Activated CD4-positive, alpha-beta T cell treated with anti-CD3 and anti-CD28 coated beads for 48 hours (primary cell): ENCODE measurements around the gene ZNF614.
"Not testable (repeated sequence)": the region's sequence is repeated elsewhere in the genome, so short reads cannot be mapped to it uniquely, and the experiment has no call there.

ENCODE experiments used
- DNase-seq: peaks from one replicate; pipeline ENCODE4 v3.0.0-alpha.2; 2020

ZNF614 gene

DNA sequence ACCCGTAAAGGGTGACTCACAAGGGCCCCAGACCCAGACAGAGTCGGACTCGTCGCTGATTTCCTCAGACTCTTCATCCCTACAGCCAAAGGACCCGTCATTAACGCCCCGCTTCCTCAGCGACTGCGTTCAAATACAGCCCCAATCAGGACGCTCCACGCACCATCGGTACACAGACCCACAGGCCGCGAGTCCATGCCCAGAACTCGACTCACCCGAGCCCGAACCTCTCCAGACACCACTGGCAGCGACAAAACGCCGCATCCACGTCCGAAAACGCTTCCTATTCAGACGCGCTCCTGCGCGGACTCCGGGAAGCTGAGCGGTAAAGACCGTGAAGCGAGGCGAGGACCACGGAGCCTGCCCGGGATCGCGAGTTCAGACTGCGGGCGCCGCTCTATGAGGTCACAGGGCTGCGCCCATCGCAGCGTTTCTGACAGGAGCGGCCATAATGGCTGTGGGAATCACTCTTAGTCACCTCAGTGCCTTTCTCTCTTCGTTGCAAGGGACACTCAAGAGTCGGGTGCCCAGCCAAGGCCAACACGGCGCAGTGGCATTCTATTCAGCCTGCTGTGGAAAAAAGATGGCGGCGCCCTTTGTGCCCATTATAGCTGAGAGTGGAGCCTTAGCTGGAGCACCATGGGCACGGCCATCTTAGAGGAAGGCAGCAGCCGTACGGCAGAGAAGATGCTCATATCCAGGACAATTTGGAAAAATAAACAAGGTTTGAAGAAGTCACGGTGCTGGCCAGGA, at the start of gene ZNF614:
Gene ZNF614 (minus strand): TSS at position 353 of the 753 bp plus-strand sequence. CDS start 2,634 bp downstream, outside the sequence.
- peak; percentile 90 for DNase-seq

- DNase-seq: no peak
Observed at GRCh38 chr19:52070496-52070895, 42.3 kb upstream of the ZNF614 start.

DNA sequence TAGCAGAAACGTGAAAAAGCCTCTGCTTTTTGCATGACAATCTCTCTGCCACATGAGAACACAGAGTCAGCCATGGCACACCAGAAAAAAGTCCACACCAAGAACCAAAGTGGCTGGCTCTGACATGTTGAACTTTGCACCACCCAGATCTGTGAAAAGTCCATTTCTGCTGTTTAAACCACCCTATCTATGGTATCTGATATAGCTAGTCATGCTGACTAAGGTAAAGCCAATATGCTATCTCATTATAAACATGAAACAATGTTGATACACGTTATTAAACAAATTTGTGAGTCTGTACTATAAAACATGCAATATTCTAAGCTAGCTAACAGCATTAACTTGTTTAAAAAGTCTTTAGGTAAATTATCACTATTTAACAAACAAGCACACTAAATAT, 41.5 kb upstream of the ZNF614 start:
- DNase-seq: no peak

DNA sequence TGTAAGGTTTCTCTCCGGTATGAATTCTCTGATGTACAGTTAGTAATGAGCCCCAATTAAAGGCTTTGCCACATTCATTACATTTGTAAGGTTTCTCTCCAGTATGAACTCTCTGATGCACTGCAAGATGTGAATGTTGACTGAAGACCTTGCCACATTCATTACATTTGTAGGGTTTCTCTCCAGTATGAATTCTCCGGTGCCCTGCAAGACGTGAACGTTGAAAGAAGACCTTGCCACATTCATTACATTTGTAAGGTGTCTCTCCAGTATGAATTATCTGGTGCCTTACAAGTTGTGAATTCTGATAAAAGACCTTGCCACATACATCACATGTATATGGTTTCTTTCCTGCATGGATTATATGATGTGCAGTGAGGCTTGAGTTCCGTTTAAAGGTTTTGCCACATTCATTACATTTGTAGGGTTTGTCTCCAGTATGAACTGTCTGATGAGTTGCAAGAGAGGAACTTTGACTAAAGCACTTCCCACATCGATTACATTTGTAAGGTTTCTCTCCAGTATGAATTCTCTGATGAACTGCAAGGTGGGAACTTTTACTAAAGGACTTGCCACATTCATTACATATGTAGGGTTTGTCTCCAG, 38.2 kb upstream of the ZNF614 start:
- no peak for DNase-seq

GRCh38 chr19:52065399-52065798, 37.2 kb upstream of the ZNF614 start:
- no peak for DNase-seq

- DNase-seq: not testable (repeated sequence)
Observed at GRCh38 chr19:52056480-52056879, 28.3 kb upstream of the ZNF614 start.

GRCh38 chr19:52051736-52052135, 23.6 kb upstream of the ZNF614 start:
- not testable (repeated sequence) for DNase-seq

GRCh38 chr19:52048555-52049501, 20.6 kb upstream of the ZNF614 start, which contains the start of gene ZNF432:
TSS of gene ZNF432 (minus strand) at chr19:52048838. CDS start at chr19:52046868, 1,970 bp downstream.
- DNase-seq: peak; percentile 86

GRCh38 chr19:52039169-52039568, 11.0 kb upstream of the ZNF614 start:
- DNase-seq: no peak

- no peak for DNase-seq
Observed at GRCh38 chr19:52034051-52034728, 6.0 kb upstream of the ZNF614 start.

DNA sequence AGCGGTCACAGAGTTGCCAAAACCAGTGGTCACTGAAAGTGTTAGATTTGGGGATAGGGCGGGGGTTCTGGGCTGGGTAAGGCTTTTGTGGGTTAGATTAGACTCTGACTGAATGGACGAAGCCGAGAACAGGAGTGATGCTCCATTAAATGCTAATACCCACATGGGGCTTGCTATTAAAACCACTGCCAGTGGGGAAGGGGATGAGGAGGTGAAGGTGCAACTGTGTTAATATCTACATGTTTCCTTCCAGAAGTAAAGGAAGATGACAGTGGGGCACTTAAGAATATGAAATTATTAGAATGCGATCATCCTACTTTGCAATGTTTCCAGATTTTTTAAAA, 573 bp upstream of the ZNF614 start:
- no peak for DNase-seq

DNA sequence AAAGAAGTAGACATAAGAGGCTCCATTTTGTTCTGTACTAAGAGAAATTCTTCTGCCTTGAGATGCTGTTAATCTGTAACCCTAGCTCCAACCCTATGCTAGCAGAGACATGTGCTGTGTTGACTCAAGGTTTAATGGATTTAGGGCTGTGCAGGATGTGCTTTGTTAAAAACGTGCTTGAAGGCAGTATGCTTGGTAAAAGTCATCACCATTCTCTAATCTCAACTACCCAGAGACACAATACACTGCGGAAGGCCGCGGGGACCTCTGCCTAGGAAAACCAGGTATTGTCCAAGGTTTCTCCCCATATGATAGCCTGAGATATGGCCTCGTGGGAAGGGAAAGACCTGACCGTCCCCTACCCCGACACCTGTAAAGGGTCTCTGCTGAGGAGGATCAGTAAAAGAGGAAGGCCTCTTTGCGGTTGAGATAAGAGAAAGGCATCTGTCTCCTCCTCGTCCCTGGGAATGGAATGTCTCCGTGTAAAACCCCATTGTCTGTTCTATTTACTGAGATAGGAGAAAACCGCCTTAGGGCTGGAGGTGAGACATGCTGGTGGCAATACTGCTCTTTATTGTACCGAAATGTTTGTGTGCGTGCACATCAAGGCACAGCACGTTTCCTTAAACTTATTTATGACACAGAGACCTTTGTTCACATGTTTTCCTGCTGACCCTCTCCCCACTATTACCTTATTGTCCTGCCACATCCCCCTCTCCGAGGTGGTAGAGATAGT, 1.8 kb downstream of the ZNF614 start:
- DNase-seq: not testable (repeated sequence)

GRCh38 chr19:52024478-52024877, 3.7 kb downstream of the ZNF614 start:
- DNase-seq: not testable (repeated sequence)

DNA sequence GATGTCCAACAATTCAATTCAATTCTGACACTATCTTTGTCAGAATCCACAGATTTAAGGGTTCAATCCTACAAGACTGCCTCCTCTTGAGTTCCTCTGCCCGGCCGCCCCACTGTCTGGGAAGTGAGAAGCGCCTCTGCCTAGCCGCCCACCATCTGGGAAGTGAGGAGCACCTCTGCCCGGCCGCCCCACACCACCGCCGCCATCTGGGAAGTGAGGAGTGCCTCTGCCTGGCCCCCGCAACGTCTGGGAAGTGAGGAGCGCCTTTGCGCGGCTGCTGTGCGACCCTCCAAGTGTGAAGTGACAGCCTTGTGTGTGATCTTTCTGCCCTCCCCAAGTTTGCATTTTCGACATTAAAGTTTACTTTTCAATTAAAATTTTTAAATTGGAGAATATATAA, 6.0 kb downstream of the ZNF614 start:
- no peak for DNase-seq

DNA sequence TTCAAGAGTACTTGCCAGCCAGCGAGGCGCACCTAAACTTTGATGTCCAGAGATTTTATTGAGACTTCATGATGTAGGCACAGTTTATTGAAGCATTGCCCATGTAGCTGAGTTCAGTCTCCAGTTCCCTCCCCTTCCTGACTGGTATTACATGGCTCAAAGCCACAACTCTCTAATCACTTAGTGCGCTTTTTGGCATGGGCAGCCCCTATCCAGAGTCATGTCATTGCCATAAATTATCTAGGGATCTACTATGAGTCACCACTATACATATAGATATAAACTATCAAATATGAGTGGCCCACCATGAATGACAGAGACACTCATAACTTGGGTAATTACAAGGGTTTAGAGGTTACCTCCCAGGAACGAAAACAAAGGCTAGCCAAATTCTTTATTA, 7.7 kb downstream of the ZNF614 start:
- no peak for DNase-seq

- DNase-seq: no peak
Observed at GRCh38 chr19:52010674-52011073, 17.5 kb downstream of the ZNF614 start.

DNA sequence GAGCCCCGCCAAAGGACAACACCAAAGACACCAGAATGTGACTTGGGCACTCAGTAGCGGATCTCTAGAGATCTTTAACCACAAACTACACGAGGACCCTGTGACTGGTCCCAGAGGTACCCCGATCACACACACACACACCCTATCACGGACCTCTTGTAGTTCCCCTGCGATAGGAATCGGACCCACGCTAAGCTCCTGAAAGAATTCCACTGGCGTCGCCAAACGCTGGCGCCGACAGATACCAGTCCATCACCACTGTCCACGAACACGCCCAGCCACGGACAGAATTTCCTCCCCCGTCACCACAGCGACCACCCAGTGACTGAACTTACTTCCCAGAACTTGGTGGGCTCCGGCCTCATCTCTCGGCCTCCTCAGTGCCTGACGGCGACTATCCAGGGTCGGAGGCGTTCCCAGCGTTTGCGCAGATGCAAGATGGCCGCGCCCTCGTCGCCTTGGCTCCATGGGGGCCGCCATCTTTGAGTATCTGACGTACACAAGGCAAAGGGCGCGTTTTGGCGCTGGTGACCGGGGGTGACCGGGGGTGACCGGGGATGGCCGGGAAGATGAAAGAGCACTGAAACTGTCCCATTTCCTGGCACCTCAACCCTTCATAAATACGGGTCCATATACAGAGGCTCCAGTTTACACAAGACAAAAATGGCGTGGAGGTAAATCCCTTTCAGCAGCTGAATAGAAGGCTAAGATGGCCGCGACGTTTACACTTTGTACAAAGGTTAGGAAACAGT, 20.2 kb downstream of the ZNF614 start, which contains the start of gene ZNF615:
Gene ZNF615 (minus strand): TSS at position 406 of the 752 bp plus-strand sequence. CDS start 4,500 bp downstream, outside the sequence.
- DNase-seq: peak; percentile 91

GRCh38 chr19:52007451-52007805, 20.8 kb downstream of the ZNF614 start:
- no peak for DNase-seq

- no peak for DNase-seq
Observed at GRCh38 chr19:51994048-51994644, 34.0 kb downstream of the ZNF614 start.

DNA sequence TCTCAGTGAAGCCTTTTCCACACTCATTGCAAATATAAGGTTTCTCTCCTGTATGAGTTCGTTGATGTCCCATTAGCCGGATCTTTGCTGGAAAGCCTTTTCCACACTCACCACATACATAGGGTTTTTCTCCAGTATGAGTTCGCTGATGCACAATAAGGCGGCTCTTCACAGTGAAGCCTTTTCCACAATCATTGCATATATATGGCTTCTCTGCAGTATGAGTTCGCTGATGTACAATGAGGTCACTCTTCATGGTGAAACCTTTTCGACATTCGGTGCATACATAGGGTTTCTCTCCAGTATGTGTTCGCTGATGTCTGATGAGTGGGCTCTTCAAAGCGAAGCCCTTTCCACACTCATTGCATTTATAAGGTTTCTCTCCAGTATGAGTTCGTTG, 34.8 kb downstream of the ZNF614 start:
- DNase-seq: no peak
